HG03097 (cell line): ENCODE measurements around the gene RPL13A.

Experiments
- ATAC-seq: cut with Tn5 transposase; IDR thresholded peaks from one replicate; pipeline ENCODE4 v1.9.1; 2021; ENCODE audit not compliant: unreplicated experiment, low FRiP score

Gene RPL13A

DNA sequence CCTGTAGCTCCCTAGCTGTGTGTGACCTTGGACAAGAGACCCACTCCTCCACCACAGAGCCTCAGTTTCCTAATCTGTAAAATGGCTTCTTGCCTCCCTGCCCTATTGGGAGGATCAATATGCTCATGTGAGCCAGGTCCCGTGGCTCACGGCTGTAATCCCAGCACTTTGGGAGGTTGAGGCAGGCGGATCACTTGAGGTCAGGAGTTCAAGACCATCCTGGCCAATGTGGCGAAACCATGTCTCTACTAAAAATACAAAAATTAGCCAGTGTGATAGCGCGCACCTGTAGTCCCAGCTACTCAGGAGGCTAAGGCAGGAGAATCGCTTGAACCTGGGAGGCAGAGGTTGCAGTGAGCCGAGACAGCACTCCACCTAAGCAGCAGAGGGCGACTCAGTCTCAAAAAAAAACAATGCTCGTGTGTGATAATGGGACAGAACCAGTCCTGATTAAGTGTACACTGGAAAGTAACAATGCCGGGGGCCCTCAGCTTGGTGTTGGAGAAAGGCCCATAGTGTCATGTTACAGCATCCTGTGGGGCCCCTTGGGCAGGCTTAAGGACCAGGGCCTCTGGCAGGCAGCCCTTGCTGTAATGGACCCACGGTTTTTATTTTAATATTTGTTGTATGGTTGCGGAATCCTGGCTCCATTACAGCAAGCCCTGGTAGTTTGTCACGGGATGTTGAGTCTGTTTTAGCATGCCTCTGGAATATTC lies 15.6 kb downstream of the RPL13A start:
- no peak for ATAC-seq

DNA sequence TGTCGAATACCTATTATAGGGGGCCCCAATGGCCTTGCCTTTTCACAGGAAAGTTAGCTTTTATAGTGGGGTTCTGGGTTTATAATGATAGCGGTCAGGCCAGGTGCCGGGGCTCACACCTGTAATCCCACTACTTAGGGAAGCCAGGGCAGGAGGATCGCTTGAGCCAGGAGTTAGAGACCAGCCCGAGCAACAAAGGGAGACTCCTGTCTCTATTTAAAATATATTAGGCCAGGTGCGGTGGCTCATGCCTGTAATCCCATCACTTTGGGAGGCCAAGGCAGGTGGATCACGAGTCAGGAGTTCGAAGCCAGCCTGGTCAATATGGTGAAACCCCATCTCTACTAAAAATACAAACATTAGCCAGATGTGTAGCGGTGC lies 16.2 kb downstream of the RPL13A start:
- ATAC-seq: no peak

- no peak for ATAC-seq
Measured at GRCh38 chr19:49506575-49507105, 19.2 kb downstream of the RPL13A start.

- ATAC-seq: no peak
Measured at GRCh38 chr19:49507803-49508494, 20.5 kb downstream of the RPL13A start.

DNA sequence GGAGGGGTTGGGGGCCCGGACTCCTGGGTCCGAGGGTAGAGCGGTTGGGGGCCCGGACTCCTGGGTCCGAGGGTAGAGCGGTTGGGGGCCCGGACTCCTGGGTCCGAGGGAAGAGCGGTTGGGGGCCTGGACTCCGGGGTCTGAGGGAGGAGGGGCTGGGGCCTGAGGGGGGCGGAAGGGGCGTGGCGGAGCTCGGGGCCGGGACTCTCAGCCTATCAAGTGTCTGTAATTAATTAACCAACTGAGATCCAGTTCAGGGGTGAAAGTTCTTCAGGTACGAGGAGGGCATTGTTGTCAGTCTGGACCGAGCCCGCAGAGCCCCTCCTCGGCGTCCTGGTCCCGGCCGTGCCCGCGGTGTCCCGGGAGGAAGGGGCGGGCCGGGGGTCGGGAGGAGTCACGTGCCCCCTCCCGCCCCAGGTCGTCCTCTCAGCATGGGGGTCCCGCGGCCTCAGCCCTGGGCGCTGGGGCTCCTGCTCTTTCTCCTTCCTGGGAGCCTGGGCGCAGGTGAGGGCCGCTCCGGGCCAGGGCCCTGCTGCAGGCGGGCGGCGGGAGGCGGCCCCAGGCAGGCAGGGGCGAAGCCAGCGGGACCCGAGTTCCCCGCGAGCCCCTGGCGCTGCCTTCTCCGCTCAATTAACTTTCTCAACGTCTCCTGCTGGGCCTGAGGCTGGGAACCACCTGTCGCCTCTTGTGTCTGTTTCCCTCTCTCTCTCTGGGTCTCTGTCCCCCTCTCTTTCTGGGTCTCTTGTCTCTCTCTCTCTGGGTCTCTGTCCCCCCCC lies 25.8 kb downstream of the RPL13A start:
- ATAC-seq: no peak

DNA sequence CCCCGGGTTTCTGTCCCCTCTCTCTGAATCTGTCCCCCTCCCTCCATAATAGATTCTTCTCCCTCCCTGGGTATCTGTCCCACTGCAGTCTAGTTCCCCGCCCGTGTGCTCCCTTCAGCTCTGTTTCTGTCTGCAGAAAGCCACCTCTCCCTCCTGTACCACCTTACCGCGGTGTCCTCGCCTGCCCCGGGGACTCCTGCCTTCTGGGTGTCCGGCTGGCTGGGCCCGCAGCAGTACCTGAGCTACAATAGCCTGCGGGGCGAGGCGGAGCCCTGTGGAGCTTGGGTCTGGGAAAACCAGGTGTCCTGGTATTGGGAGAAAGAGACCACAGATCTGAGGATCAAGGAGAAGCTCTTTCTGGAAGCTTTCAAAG lies 26.3 kb downstream of the RPL13A start:
- no peak for ATAC-seq

DNA sequence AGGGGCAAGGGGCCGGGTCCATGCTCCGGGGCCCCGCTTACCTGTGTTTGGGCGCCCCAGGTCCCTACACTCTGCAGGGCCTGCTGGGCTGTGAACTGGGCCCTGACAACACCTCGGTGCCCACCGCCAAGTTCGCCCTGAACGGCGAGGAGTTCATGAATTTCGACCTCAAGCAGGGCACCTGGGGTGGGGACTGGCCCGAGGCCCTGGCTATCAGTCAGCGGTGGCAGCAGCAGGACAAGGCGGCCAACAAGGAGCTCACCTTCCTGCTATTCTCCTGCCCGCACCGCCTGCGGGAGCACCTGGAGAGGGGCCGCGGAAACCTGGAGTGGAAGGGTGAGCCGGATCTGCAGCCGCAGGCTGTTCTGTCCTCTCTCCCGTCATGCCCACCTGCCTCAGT lies 26.7 kb downstream of the RPL13A start:
- no peak for ATAC-seq

DNA sequence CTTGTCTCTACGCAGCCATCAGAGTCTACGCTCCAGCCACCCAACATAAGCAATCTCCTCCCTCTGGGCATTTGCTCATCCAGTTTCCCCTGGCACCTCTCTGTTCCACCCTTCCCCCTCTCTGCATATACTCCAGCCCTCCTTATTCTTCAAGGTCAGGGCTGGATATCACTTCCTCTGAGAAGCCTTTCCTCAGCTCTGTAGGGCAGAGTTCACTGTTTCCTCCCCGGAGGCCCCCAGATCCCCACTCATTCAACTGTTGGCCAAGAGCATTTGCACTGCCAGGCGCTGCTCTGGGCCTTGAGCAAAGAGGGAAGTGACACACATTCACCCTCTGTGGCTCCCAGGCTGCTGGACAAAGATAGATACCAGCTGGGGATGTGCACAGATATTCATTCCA lies 28.4 kb downstream of the RPL13A start:
- ATAC-seq: no peak

GRCh38 chr19:49518033-49518432 lies 30.6 kb downstream of the RPL13A start:
- ATAC-seq: no peak

GRCh38 chr19:49520705-49521319 lies 33.4 kb downstream of the RPL13A start:
- ATAC-seq: no peak

DNA sequence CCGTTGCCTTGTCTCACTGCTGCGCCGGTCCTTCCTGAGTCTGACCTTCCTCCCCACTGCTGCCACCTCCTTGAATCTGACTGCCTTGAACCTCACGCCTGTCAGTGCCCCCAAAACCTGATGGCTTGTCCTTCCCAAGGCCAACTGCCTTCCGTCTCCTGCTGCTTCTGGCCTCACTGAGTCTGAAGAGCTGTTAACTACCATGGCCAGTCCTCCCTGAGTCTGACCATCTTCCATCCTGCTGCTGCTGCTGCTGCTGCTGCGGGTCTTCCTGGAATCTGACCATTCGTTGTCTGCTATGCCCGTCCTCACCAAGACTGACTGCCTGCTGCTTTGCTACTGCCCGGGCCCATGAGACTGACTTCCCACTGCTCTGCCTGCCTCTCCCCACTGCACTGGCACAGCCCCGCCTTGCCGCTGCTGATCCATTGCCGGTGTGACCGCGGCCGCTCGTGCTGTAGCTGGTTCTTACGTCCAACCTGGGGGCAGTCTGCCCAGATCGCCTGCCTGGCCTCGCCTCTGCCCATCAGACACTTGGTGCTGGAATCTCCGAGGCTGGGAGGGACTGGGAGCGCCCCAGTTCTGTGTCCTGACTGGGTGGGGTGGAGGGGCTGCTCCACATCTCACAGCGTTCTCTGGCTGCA lies 37.5 kb downstream of the RPL13A start:
- no peak for ATAC-seq

DNA sequence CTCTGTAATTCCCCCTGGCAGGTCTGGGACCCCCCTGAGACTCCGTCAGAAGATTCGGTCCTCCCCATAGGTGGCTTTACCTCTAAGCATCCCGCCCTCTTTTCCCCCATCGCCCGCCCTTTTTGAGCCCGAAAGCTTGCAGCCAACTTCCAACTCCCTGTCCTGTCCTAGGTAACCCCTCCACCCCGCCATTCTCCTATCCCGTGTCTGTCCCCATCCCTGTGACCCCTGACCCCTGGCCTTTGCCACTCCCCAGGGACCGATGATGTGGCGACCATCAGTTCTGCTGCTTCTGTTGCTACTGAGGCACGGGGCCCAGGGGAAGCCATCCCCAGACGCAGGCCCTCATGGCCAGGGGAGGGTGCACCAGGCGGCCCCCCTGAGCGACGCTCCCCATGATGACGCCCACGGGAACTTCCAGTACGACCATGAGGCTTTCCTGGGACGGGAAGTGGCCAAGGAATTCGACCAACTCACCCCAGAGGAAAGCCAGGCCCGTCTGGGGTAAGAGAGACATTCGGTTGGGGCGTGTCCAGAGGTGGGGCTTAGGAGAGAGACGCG lies 40.9 kb downstream of the RPL13A start:
- ATAC-seq: no peak

DNA sequence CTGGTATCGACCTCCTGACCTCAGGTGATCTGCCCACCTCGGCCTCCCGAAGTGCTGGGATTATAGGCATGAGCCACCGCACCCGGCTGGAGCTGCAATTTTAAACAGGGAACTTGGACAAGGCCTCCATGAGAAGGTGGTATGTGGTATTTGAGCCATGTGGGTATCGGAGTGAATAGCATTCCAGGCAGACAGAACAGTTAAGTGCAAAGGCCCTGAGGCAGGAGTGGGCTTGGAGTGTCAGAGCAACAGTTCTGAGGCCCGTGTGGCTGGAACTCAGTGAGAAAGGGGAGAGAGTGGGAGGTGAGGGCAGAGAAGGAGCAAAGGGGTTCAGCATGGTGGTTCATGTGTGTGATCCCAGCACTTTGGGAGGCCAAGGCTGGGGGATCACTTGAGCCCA lies 43.3 kb downstream of the RPL13A start:
- no peak for ATAC-seq

DNA sequence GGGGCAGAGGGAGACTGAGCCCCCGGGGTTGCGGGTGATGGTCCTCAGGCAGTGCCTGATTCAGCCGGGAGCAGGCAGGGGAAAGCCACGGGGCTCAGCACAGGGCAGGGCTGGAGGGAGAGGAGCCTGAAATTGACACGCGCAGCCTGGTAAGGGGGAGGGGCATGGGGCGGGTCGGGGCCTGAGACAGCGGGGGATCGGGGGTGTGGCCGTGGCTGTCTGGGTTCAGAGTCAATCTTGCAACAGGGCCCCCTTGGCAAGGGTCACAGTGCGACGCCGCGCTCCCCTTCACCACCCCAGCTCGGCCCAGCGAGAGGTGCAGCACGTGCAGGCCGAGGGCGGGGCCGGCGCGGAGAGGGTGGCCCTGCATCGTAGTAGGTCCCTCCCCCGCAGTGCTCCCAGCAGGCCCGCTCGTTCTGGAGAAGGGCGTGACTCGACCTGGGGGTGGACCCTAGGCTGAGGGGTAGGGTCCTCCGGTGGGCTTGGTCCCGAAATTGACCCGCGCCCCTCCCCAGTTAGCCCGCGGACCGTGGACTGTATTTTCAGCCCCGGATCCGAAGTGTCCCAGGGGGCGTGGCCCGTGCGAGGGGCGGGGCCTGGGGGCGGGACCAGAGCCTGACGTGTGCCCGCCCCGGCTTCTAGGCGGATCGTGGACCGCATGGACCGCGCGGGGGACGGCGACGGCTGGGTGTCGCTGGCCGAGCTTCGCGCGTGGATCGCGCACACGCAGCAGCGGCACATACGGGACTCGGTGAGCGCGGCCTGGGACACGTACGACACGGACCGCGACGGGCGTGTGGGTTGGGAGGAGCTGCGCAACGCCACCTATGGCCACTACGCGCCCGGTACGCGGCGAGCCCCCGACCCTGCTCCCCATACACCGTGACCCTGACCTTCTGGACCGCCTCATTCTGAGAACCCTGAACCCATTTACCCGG lies 46.4 kb downstream of the RPL13A start:
- peak; percentile 55 for ATAC-seq

GRCh38 chr19:49534632-49535385 lies 47.4 kb downstream of the RPL13A start:
- no peak for ATAC-seq

DNA sequence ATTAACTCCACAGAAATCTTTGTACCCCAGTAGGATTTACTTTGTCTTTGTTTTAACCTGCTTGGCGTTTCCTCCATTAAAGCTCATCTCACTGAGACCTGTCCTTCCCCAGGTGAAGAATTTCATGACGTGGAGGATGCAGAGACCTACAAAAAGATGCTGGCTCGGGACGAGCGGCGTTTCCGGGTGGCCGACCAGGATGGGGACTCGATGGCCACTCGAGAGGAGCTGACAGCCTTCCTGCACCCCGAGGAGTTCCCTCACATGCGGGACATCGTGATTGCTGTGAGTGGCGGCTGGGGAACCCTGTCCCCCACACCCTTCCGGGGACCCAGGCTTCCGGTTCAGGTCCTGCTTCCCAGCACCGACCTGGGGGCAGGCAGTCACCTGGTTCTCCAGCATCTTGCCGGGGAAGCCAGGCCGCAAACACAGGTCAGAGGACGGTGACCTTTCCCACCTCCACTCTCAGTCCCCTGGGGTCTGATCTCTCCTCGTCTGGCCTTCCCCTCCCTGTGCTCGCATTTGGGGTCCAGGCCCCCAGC lies 49.6 kb downstream of the RPL13A start:
- ATAC-seq: no peak

- ATAC-seq: no peak
Measured at GRCh38 chr19:49538643-49539042, 51.2 kb downstream of the RPL13A start.
